Amygdala (tissue), 56 donors: Measurements from ENCODE around the gene ITPRIP.

ENCODE experiments used
- DNase-seq, 56 donors: peaks; one replicate each; lab custom pipeline; 2025; lab: John Stamatoyannopoulos, UW

Gene ITPRIP, protein sequence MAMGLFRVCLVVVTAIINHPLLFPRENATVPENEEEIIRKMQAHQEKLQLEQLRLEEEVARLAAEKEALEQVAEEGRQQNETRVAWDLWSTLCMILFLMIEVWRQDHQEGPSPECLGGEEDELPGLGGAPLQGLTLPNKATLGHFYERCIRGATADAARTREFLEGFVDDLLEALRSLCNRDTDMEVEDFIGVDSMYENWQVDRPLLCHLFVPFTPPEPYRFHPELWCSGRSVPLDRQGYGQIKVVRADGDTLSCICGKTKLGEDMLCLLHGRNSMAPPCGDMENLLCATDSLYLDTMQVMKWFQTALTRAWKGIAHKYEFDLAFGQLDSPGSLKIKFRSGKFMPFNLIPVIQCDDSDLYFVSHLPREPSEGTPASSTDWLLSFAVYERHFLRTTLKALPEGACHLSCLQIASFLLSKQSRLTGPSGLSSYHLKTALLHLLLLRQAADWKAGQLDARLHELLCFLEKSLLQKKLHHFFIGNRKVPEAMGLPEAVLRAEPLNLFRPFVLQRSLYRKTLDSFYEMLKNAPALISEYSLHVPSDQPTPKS

GRCh38 chr10:104337985-104338735, at the start of gene ITPRIP:
TSS of gene ITPRIP (minus strand) at chr10:104338465. CDS start at chr10:104316051, 22,414 bp downstream.
- peak in 31 of 56 donors; percentile 20 to 82 (median 65) for DNase-seq

GRCh38 chr10:104387130-104387888, 49.0 kb upstream of the ITPRIP start:
- DNase-seq: no peak

DNA sequence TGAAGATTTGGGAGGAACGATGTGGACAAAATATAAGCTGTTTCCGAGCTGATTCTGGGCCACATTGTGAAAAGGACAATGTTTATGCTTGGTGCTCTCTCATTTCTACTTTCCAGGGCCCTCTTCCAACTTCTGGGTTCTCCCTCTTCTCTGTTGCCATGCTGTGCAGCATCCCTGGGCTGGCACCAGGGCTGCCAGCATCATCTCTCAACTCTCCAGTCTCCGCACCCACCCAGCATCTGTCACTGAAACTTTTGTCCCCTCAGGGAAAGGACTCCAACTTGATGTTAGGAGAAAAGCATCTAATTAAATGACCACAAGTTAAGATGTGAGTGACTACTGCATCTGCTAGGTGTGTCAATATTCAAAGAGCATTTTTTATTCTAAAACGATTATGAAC, 42.1 kb upstream of the ITPRIP start:
- DNase-seq: no peak

- DNase-seq: no peak
These were observed 38.6 kb upstream of the ITPRIP start for GRCh38 chr10:104376784-104377300.

DNA sequence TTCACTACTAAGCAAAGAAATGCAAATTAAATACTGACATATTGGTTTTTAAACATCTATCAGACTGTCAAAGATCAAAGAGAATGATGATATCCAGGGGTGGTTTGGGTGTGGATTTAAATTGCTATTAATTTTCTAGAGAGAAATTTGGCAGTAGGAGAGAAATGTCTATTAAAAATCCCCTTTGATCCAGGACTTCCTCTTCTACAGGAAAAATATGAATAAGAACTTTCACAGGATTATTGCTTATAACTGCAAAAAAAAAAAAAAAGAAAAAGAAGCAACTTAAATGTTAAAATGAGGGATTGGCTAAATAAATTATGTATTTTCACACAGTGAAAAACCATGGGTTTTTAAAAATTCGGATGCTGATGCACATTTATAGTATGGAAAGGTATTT, 36.3 kb upstream of the ITPRIP start:
- DNase-seq: no peak

DNA sequence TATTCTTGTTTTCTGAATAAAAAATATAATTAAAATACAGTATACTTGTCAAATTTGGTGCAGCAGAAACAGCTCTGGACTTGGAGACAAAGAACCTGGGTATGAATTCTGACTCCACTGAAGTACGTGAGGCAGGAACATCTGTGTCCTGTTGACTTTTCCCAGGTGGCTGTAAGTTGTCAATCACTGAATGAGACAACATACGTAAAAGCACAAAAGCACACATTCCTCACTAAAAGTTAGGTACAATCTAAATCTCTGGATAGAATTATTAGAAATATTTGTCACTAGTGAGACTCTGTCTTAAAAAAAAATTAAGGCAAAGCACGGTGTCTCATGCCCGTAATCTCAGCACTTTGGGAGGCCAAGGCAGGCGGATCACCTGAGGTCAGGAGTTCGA, 33.5 kb upstream of the ITPRIP start:
- no peak for DNase-seq

GRCh38 chr10:104368381-104368780, 30.1 kb upstream of the ITPRIP start:
- no peak for DNase-seq

- no peak for DNase-seq
These were observed 29.6 kb upstream of the ITPRIP start for GRCh38 chr10:104367904-104368303.

DNA sequence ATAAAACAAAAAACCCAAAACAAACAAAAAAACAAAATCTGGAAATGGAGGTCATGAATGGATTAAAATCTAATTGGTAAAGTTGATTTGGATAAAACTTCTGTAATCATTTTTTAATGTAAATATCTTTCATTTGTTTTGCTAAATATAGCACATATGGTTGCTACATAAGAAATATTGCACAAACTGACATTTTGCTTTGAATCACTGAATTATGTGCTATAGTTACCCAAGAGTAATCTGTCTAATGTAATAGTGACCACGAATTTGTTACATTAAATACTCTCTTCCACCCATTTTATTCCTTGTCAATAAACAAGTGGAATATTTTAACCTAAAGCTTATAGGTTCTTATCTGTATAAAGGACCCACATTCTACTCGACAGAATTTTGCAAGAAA, 21.5 kb upstream of the ITPRIP start:
- no peak for DNase-seq

DNA sequence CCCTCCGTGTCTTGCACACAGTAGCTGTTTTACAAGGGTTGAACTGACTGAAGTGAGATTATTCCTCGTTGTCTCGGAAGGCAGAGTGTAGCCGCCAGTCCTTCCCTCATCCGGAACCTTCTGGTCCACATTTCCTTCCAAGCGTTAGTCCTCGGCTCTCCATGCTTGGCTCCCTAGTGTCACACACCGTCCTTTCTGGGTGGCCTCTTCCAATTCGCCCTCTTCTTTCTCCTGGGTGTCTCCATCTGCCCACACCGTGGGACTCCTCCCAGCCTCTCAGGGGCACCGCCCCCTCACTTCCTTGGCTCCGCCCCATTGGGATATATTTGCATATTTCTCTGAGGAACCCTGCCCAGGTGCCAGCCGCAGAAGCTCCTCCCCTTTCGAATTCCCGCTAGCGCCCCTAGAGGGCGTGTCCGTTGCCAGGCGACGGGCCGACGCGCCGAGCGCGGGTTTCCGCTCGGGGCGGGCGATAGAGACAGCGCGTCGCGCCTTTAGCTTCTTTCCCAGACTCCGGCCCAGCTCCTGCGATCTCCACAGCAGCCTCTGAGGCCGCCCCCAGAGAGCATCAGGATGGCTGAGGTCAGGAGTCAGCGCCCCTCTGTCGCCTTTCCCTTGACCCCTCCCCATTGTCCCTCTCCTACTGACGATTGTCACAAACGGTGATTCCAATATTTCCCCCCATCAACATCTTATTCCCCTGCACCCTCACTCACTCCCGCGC, 15.2 kb upstream of the ITPRIP start, which contains the start of gene CFAP58:
CFAP58 (plus strand) TSS at position 509 of the 724 bp plus-strand sequence; CDS start at position 574, 65 bp downstream.
- peak in 53 of 56 donors; percentile 33 to 91 (median 72) for DNase-seq

GRCh38 chr10:104351919-104352318, 13.7 kb upstream of the ITPRIP start:
- no peak for DNase-seq

- DNase-seq: no peak
These were observed 12.9 kb upstream of the ITPRIP start for GRCh38 chr10:104351061-104351702.

DNA sequence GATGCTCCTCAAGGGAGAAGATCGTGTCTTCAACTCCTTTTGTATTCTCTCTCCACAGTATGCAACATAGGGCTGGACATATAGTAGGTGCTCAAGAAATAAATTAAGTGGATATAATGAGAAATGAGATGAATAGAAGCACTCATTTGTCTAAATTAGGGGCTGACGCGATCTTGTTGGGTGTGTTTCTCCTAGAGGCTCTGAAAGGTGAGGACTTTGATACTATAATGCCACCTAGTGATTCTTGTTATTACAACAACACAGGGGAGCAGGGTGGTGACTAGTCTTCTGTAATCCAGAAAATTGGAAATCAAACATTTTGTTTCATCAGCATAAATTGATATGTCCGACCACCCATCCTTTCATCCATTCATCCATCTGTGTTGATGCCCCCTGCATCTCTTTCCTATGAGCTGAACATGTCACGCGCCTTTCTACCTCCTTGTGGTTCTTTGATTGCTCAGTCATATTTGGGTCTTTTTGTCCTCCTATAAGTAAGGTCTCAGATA, 11.9 kb upstream of the ITPRIP start:
- DNase-seq: peak in 2 of 56 donors; percentile 17 to 61

DNA sequence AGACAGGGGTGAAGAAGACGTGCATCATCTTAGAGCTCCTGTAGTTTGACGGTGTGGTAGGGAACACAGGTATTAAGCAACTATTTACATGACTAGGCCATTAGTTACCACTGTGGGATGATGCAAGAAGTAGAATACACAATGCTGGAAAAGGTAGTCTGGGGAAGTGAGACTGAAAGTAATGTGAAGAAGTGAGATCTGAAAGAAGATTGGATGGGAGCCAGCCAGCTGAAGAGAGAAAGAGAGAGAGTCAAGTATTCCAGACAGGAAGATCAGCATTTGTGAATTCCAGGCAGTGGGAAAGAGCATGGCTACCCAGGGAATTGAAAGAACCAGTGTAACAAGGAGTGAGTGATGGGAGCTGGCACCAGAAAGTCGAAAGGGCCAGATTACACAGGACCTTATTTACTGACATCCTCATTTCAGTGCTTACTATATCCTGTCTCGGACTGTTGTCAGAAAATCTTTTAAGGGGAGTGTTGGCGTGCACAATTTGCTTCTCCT, 11.4 kb upstream of the ITPRIP start:
- no peak for DNase-seq

GRCh38 chr10:104348601-104349000, 10.3 kb upstream of the ITPRIP start:
- no peak for DNase-seq

- DNase-seq: no peak
These were observed 9.2 kb upstream of the ITPRIP start for GRCh38 chr10:104347295-104348045.

- no peak for DNase-seq
These were observed 7.7 kb upstream of the ITPRIP start for GRCh38 chr10:104345941-104346340.

GRCh38 chr10:104345515-104345914, 7.2 kb upstream of the ITPRIP start:
- no peak for DNase-seq
